HepG2 (cell line): ENCODE results near the gene APOBEC3H.

Source experiments
- ARNTL ChIP-seq: sonication (generic); formaldehyde crosslinking; IDR thresholded peaks from 2 replicates; pipeline ENCODE4 v1.4.0; 2020; ENCODE audit warnings: mild to moderate bottlenecking, missing genetic modification reagents
- HMGXB4 ChIP-seq, 2 experiments: sonication (generic) in 1 of 2; formaldehyde crosslinking in 1 of 2; IDR thresholded peaks; 2 replicates each; pipeline versions ENCODE4 v1.4.0 to v1.6.1; 2018 to 2020; ENCODE audit warnings: missing genetic modification reagents in 2 of 2, borderline replicate concordance in 1 of 2, low read depth in 1 of 2, mild to moderate bottlenecking in 1 of 2, missing biosample characterization in 1 of 2
- HOXA7 ChIP-seq: sonication (generic); formaldehyde crosslinking; IDR thresholded peaks from 2 replicates; pipeline ENCODE4 v1.8.1; 2022; ENCODE audit warnings: mild to moderate bottlenecking, missing genetic modification reagents, moderate library complexity
- KAT7 ChIP-seq: IDR thresholded peaks from 2 replicates; pipeline ENCODE4 v1.6.1; 2018; ENCODE audit warnings: borderline replicate concordance, missing compliant biosample characterization
- NFIB ChIP-seq: sonication (generic); formaldehyde crosslinking; IDR thresholded peaks from 2 replicates; pipeline ENCODE4 v1.9.0; 2021; ENCODE audit warnings: missing genetic modification reagents, mild to moderate bottlenecking, borderline replicate concordance
- NFYB ChIP-seq: sonication (generic); formaldehyde crosslinking; IDR thresholded peaks from 2 replicates; pipeline ENCODE4 v1.4.0; 2020; ENCODE audit warnings: missing genetic modification reagents
- RFX5 ChIP-seq: IDR thresholded peaks from 2 replicates; pipeline ENCODE4 v1.6.1; 2011; ENCODE audit warnings: low read depth, low read length, improper control_type of control experiment
- TCF7 ChIP-seq: sonication (generic); IDR thresholded peaks from 2 replicates; pipeline ENCODE4 v1.6.1; 2016; ENCODE audit warnings: antibody characterized with exemption, low read depth
- ZBTB39 ChIP-seq: sonication (generic); formaldehyde crosslinking; IDR thresholded peaks from 2 replicates; pipeline ENCODE4 v1.5.0; 2020; ENCODE audit warnings: missing genetic modification reagents
- ZFP37 ChIP-seq: sonication (generic); formaldehyde crosslinking; IDR thresholded peaks from 2 replicates; pipeline ENCODE4 v1.4.0; 2020; ENCODE audit warnings: missing genetic modification reagents, borderline replicate concordance
- ZNF451 ChIP-seq: sonication (generic); formaldehyde crosslinking; IDR thresholded peaks from 2 replicates; pipeline ENCODE4 v1.5.0; 2020; ENCODE audit warnings: mild to moderate bottlenecking, missing genetic modification reagents
- ZNF747 ChIP-seq: sonication (generic); formaldehyde crosslinking; IDR thresholded peaks from 2 replicates; pipeline ENCODE4 v1.8.1; 2023; ENCODE audit warnings: missing genetic modification reagents, mild to moderate bottlenecking, borderline replicate concordance

GRCh38 chr22:39120983-39121382, 23.9 kb downstream of the APOBEC3H start:
- TF ChIP-seq ZBTB39 (no peak), ZNF451 (CRISPR knock-in tag) (no peak), NFIB (CRISPR knock-in tag) (no peak), KAT7 (CRISPR knock-in tag) (no peak), NFYB (no peak), RFX5 (no peak), TCF7 (no peak), ZFP37 (CRISPR knock-in tag) (no peak), HMGXB4 (CRISPR knock-in tag; IDR thresholded peaks at IDR 0.05; ENCODE audit: borderline replicate concordance in 1 of 2, low read depth in 1 of 2) (no peak), HOXA7 (CRISPR knock-in tag) (no peak), ARNTL (CRISPR knock-in tag) (no peak), ZNF747 (CRISPR knock-in tag) (no peak)
